IMR-90 (cell line): ENCODE data around the gene FOSL2. TPM values are rescaled to one million over a fixed set of nuclear protein-coding genes. Genes with fewer than 3 reads are reported as not detected.

Source experiments
- ATAC-seq: fragments of 200-7000 bp; cut with Tn5 transposase; 2 replicates; pipeline ENCODE4 v1.9.1; 2020; ENCODE audit warnings: low read depth, mild to moderate bottlenecking, moderate library complexity
- BruUV-seq: library from RNA; stranded (reverse); fragments of 400-500 nt; replicated peaks from 2 replicates; lab custom pipeline; 2021; lab: Mats Ljungman, UMichigan
- CTCF ChIA-PET: fragments of 300-600 bp; formaldehyde crosslinking; extraction: SDS; loops from one replicate; lab custom pipeline; 2021; ENCODE audit warnings: antibody characterized with exemption; lab: Yijun Ruan, JAX
- POLR2A ChIA-PET: fragments of 300-600 bp; sonication (Branson Sonifier 250); formaldehyde crosslinking; loops from one replicate; lab custom pipeline; 2022; ENCODE audit warnings: antibody characterized with exemption; ENCODE audit not compliant: unreplicated experiment; lab: Charles Lee
- DNase-seq: peaks from one replicate; pipeline ENCODE4 v3.0.0; 2013
- H2AFZ ChIP-seq: replicated peaks from 2 replicates; pipeline ENCODE3; 2013; ENCODE audit warnings: low read length, mild to moderate bottlenecking; ENCODE audit not compliant: poor library complexity
- H2AK5ac ChIP-seq: 2 replicates; pipeline ENCODE4 v1.6.1; 2013; ENCODE audit warnings: low read depth, low read length, inconsistent platforms
- H2AK9ac ChIP-seq: replicated peaks from 2 replicates; pipeline ENCODE3; 2013; ENCODE audit warnings: mild to moderate bottlenecking, low read depth, low read length, moderate library complexity; ENCODE audit not compliant: poor library complexity
- H2BK120ac ChIP-seq: 2 replicates; pipeline ENCODE4 v1.6.1; 2013; ENCODE audit warnings: low read depth, low read length, inconsistent platforms
- H2BK15ac ChIP-seq: 3 replicates; pipeline ENCODE4 v1.6.1; 2013; ENCODE audit warnings: low read depth, low read length, inconsistent platforms
- H2BK20ac ChIP-seq: 2 replicates; pipeline ENCODE4 v1.6.1; 2013; ENCODE audit warnings: low read depth, mild to moderate bottlenecking, inconsistent platforms, low read length, moderate library complexity
- H2BK5ac ChIP-seq: 2 replicates; pipeline ENCODE4 v1.6.1; 2013; ENCODE audit warnings: mild to moderate bottlenecking, low read depth, low read length, inconsistent platforms; ENCODE audit not compliant: poor library complexity, severe bottlenecking
- H3K14ac ChIP-seq: replicated peaks from 2 replicates; pipeline ENCODE4 v1.6.1; 2013; ENCODE audit warnings: low read depth, low read length, inconsistent platforms
- H3K18ac ChIP-seq: 2 replicates; pipeline ENCODE4 v1.6.1; 2013; ENCODE audit warnings: low read depth, low read length, control low read depth
- H3K23ac ChIP-seq: 2 replicates; pipeline ENCODE4 v1.6.1; 2013; ENCODE audit warnings: low read depth, low read length, inconsistent platforms
- H3K27ac ChIP-seq: 2 replicates; pipeline ENCODE4 v1.5.1; 2013; ENCODE audit warnings: mild to moderate bottlenecking, control low read depth, low read length; ENCODE audit not compliant: insufficient read depth
- H3K27me3 ChIP-seq: 2 replicates; pipeline ENCODE4 v1.6.1; 2013; ENCODE audit warnings: low read length; ENCODE audit not compliant: control insufficient read depth, insufficient read depth
- H3K36me3 ChIP-seq: 2 replicates; pipeline ENCODE4 v1.6.1; 2013; ENCODE audit warnings: low read length, mixed read lengths; ENCODE audit not compliant: control insufficient read depth, insufficient read depth
- H3K4ac ChIP-seq: 2 replicates; pipeline ENCODE4 v1.6.1; 2013; ENCODE audit warnings: low read depth, low read length, inconsistent platforms
- H3K4me1 ChIP-seq: 2 replicates; pipeline ENCODE4 v1.6.1; 2013; ENCODE audit warnings: low read length, mixed read lengths; ENCODE audit not compliant: control insufficient read depth, insufficient read depth
- H3K4me2 ChIP-seq: 2 replicates; pipeline ENCODE4 v1.6.1; 2013; ENCODE audit warnings: low read depth, mild to moderate bottlenecking, control low read depth, low read length, moderate library complexity
- H3K4me3 ChIP-seq: 2 replicates; pipeline ENCODE4 v1.5.1; 2013; ENCODE audit warnings: low read depth, mild to moderate bottlenecking, control low read depth, low read length, moderate library complexity; ENCODE audit not compliant: insufficient read depth
- H3K56ac ChIP-seq: 2 replicates; pipeline ENCODE4 v1.6.1; 2013; ENCODE audit warnings: low read length, inconsistent platforms; ENCODE audit not compliant: insufficient read depth; ENCODE audit errors: extremely low read depth
- H3K79me1 ChIP-seq, 2 experiments: 2 replicates each; pipeline ENCODE4 v1.6.1; 2013; ENCODE audit warnings: low read length in 2 of 2, inconsistent platforms in 1 of 2, low read depth in 1 of 2
- H3K9ac ChIP-seq: 2 replicates; pipeline ENCODE4 v1.6.1; 2013; ENCODE audit warnings: low read depth, low read length, control low read depth
- H3K9me1 ChIP-seq: 2 replicates; pipeline ENCODE4 v1.6.1; 2013; ENCODE audit warnings: low read length, inconsistent platforms; ENCODE audit not compliant: insufficient read depth
- H3K9me3 ChIP-seq: 2 replicates; pipeline ENCODE4 v1.6.1; 2013; ENCODE audit warnings: low read length; ENCODE audit not compliant: control insufficient read depth, insufficient read depth
- H4K20me1 ChIP-seq: 2 replicates; pipeline ENCODE4 v1.6.1; 2013; ENCODE audit warnings: low read length, inconsistent platforms; ENCODE audit not compliant: insufficient read depth
- H4K5ac ChIP-seq: 2 replicates; pipeline ENCODE4 v1.6.1; 2013; ENCODE audit warnings: mild to moderate bottlenecking, low read depth, low read length, control low read depth
- H4K8ac ChIP-seq, 2 experiments: 2 replicates each; pipeline ENCODE4 v1.6.1; 2013; ENCODE audit warnings: low read depth in 2 of 2, low read length in 2 of 2, control low read depth in 1 of 2, inconsistent platforms in 1 of 2
- H4K91ac ChIP-seq: 2 replicates; pipeline ENCODE4 v1.6.1; 2013; ENCODE audit warnings: low read depth, low read length, inconsistent platforms; ENCODE audit not compliant: insufficient read depth
- BHLHE40 ChIP-seq: fragments of 150-350 bp; IDR thresholded peaks from 2 replicates; pipeline ENCODE4 v1.6.1; 2016; ENCODE audit warnings: mild to moderate bottlenecking, low read depth, low read length
- CEBPB ChIP-seq: IDR thresholded peaks from 2 replicates; pipeline ENCODE4 v1.6.1; 2012; ENCODE audit warnings: low read depth, low read length, improper control_type of control experiment
- FOS ChIP-seq: fragments of 150-350 bp; IDR thresholded peaks from 2 replicates; pipeline ENCODE4 v1.6.1; 2016; ENCODE audit warnings: low read depth, low read length
- MAFK ChIP-seq: IDR thresholded peaks from 2 replicates; pipeline ENCODE4 v1.6.1; 2012; ENCODE audit warnings: low read depth, low read length, improper control_type of control experiment
- MAZ ChIP-seq: IDR thresholded peaks from 2 replicates; pipeline ENCODE4 v1.6.1; 2012; ENCODE audit warnings: low read depth, mild to moderate bottlenecking, low read length, improper control_type of control experiment, moderate library complexity, borderline replicate concordance
- MXI1 ChIP-seq: IDR thresholded peaks from 2 replicates; pipeline ENCODE4 v1.6.1; 2012; ENCODE audit warnings: low read depth, mild to moderate bottlenecking, low read length, moderate library complexity, borderline replicate concordance
- NFE2L2 ChIP-seq: fragments of 150-350 bp; IDR thresholded peaks from 2 replicates; pipeline ENCODE4 v1.6.1; 2016; ENCODE audit warnings: low read depth, mild to moderate bottlenecking, low read length
- POLR2A ChIP-seq: IDR thresholded peaks from 2 replicates; pipeline ENCODE4 v1.6.1; 2012; ENCODE audit warnings: mild to moderate bottlenecking, low read depth, low read length
- RAD21 ChIP-seq: IDR thresholded peaks from 2 replicates; pipeline ENCODE4 v1.6.1; 2012; ENCODE audit warnings: low read length, improper control_type of control experiment
- RCOR1 ChIP-seq: IDR thresholded peaks from 2 replicates; pipeline ENCODE4 v1.6.1; 2012; ENCODE audit warnings: mild to moderate bottlenecking, low read length, improper control_type of control experiment; ENCODE audit not compliant: insufficient replicate concordance
- RFX5 ChIP-seq: IDR thresholded peaks from 2 replicates; pipeline ENCODE4 v1.8.0; 2012; ENCODE audit warnings: low read depth, mild to moderate bottlenecking, low read length, moderate library complexity
- WGBS, 2 experiments: methylation state at CpG; one replicate each; pipeline versions ENCODE4 v1.1.5 to v1.1.7; 2013; ENCODE audit warnings: missing lambda C conversion rate in 2 of 2; ENCODE audit not compliant: insufficient read length in 1 of 2; ENCODE audit errors: extremely low coverage in 2 of 2; 5-methylcytosine and 5-hydroxymethylcytosine counted together
- dilution Hi-C: fragments of 300-500 bp; cut with HindIII; formaldehyde crosslinking; loops from one replicate; pipeline ENCODE4 v1.14.3; 2018; ENCODE audit warnings: low sequenced_read_pairs; ENCODE audit not compliant: unreplicated experiment
- in situ Hi-C: fragments of 300-500 bp; cut with MboI; formaldehyde crosslinking; loops from 3 replicates; pipeline ENCODE4 v1.14.3; 2019; ENCODE audit warnings: low sequenced_read_pairs, inconsistent platforms, mixed read lengths
- intact Hi-C: fragments of 100-400 bp; cut with micrococcal nuclease; formaldehyde crosslinking; loops from 2 replicates; pipeline ENCODE4 v1.10.0; 2022
- polyA plus RNA-seq, 3 experiments: library from polyadenylated mRNA; depleted of rRNA; stranded (reverse); fragments of >200 nt; gene quantifications; 2 replicates each; pipeline ENCODE4 v1.2.3, GENCODE V29; 2012; ENCODE audit warnings: low replicate concordance in 1 of 3
- total RNA-seq: library from RNA; depleted of rRNA; stranded (reverse); fragments of >200 nt; gene quantifications from 2 replicates; pipeline ENCODE4 v1.2.3, GENCODE V29; 2012
- TF ChIP-seq, protein P1 (sequence below): fragments of 150-350 bp; IDR thresholded peaks from 2 replicates; pipeline ENCODE4 v1.6.1; 2017; ENCODE audit warnings: mild to moderate bottlenecking, antibody characterized with exemption, low read length, low read depth

The FOSL2 gene
- total and polyA plus RNA-seq, 2 of the 4 experiments (the other 2 are of a cell fraction), result 31.4 to 46.3 TPM

DNA sequence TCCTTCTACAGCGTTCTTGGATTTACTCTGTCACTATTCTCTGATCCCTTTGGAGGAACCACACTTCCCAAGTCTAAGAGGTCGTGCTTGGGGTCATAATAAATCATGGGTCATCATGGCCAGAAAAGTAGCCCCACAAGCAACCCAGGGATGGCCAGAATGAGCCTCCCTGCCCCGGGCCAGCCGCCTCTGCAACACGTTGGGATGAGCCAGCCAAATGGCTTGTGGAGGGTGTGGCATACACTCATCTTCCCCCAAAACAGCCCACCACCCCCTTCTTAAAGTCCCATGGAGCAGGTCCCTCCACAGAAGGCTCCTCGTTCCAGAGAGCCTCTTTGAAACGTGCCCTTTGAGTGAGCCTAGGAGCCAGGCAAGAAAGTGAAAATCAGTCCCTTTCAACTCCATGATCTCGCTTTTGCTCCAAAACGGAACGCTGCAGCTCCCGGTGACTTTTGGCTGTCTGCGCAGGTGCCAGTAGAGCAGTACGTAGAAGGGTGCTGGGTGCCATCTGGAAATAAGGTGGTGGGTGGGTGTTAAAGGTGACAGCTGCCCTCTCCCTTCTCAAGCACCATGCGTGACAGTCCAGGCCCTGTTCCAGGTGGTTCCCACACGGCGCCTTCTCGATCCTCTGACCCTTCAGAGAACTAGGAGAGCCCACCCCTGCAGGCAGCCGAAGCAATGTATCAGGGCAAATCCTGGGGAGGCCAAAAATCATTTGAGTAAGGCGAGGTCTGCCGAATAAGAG lies 48.5 kb upstream of the FOSL2 start:
- POLR2A ChIA-PET, result no interaction called here
- no peak overlapping the region for H2AK9ac ChIP-seq
- no peaks in the 10 kb centered on the region for H3K9me3 ChIP-seq
- no peak for ATAC-seq
- intact Hi-C loops, result no loop called here
- H3K36me3 ChIP-seq, result peaks cover 3% of the 10 kb centered on the region; the same call in 1 of the 2 replicates
- no peak overlapping the region for H2BK120ac ChIP-seq
- no peak for DNase-seq
- H3K4ac ChIP-seq, result peak overlapping the region; percentile 27; the same call in 1 of the 2 replicates
- H3K27me3 ChIP-seq, result no peaks in the 10 kb centered on the region
- no peak overlapping the region; the same call in 1 of the 2 replicates for H3K18ac ChIP-seq
- H2BK20ac ChIP-seq, result peak overlapping the region; percentile 15; the same call in 1 of the 2 replicates
- H4K91ac ChIP-seq, result no peak overlapping the region; the same call in 1 of the 2 replicates
- no peak overlapping the region for H4K8ac ChIP-seq
- H2AK5ac ChIP-seq, result peak overlapping the region; percentile 69
- peaks cover 14% of the 10 kb centered on the region; the same call in 1 of the 2 replicates for H3K9me1 ChIP-seq
- peak overlapping the region; percentile 2; the same call in 1 of the 3 replicates for H2BK15ac ChIP-seq
- TF ChIP-seq MXI1 (no peak), FOS (no peak), RCOR1 (no peak), RAD21 (no peak), BHLHE40 (no peak), RFX5 (no peak), MAZ (no peak), POLR2A (no peak), CEBPB (no peak), NFE2L2 (no peak), MAFK (no peak)
- TF ChIP-seq, protein P1, sequence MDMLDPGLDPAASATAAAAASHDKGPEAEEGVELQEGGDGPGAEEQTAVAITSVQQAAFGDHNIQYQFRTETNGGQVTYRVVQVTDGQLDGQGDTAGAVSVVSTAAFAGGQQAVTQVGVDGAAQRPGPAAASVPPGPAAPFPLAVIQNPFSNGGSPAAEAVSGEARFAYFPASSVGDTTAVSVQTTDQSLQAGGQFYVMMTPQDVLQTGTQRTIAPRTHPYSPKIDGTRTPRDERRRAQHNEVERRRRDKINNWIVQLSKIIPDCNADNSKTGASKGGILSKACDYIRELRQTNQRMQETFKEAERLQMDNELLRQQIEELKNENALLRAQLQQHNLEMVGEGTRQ, result no peak
- in situ Hi-C loops, result no loop called here
- peaks cover 24% of the 10 kb centered on the region for H3K4me1 ChIP-seq
- H2BK5ac ChIP-seq, result no peak overlapping the region
- no peaks in the 10 kb centered on the region for H4K20me1 ChIP-seq
- no peak overlapping the region for H3K4me2 ChIP-seq
- H3K79me1 ChIP-seq, result no peaks in the 10 kb centered on the region
- no peak overlapping the region for H3K23ac ChIP-seq
- no TSS peak for BruUV-seq
- CTCF ChIA-PET, result no interaction called here
- no peak overlapping the region for H3K27ac ChIP-seq
- H3K4me3 ChIP-seq, result no peak overlapping the region
- no peak overlapping the region for H3K56ac ChIP-seq
- no peak overlapping the region; the same call in 1 of the 2 replicates for H4K5ac ChIP-seq
- no peak overlapping the region for H2AFZ ChIP-seq
- H3K9ac ChIP-seq, result no peak overlapping the region
- dilution Hi-C loops, result no loop called here
- WGBS, 2 experiments, result 98% methylated on average over 9 of the region's 20 CpGs; no CpG with 5 or more reads in 1 of the 2 experiments
- 0 out of 2 replicates have a peak overlapping the region, but pooled peaks have one; percentile 2 for H3K14ac ChIP-seq
